Endothelial cell of umbilical vein (primary cell): Measurements from ENCODE around the gene SUGCT. TPM values are rescaled to one million over a fixed set of nuclear protein-coding genes. Genes with fewer than 3 reads are reported as not detected.

Source experiments
- BruUV-seq: library from RNA; stranded (reverse); fragments of 400-500 nt; replicated peaks from 2 replicates; lab custom pipeline; 2021; lab: Mats Ljungman, UMichigan
- CTCF ChIA-PET: fragments of 300-600, 350-600 bp; sonication (Branson Sonifier 250); formaldehyde crosslinking; loops from one replicate; lab custom pipeline; 2021; ENCODE audit warnings: antibody characterized with exemption, inconsistent platforms; lab: Charles Lee
- POLR2A ChIA-PET: fragments of 300-600, 350-600 bp; sonication (Branson Sonifier 250); formaldehyde crosslinking; loops from one replicate; lab custom pipeline; 2021; ENCODE audit warnings: antibody characterized with exemption, inconsistent platforms; lab: Charles Lee
- DNase-seq: peaks from one replicate; pipeline ENCODE4 v3.0.0-alpha.2; 2011; ENCODE audit warnings: low read depth, low spot score
- FAIRE-seq: peaks from 2 replicates; lab custom pipeline; 2011; peaks lifted over from hg19 to GRCh38; lab: Jason Lieb, UNC
- H2AFZ ChIP-seq: 2 replicates; pipeline ENCODE4 v1.6.0; 2012; ENCODE audit warnings: low read depth, low read length, control low read depth, inconsistent platforms
- H3K27ac ChIP-seq: 2 replicates; pipeline ENCODE4 v1.5.1; 2011; ENCODE audit warnings: low read depth, mild to moderate bottlenecking, control low read depth, low read length, moderate library complexity; ENCODE audit not compliant: insufficient read depth
- H3K27me3 ChIP-seq, 2 experiments: 2 replicates each; pipeline versions ENCODE4 v1.6.0 to v1.6.1; 2011; ENCODE audit warnings: low read length in 2 of 2, mixed read lengths in 1 of 2; ENCODE audit not compliant: control insufficient read depth in 2 of 2, insufficient read depth in 2 of 2
- H3K36me3 ChIP-seq, 2 experiments: 2 replicates in 1 of 2; 3 replicates in 1 of 2; pipeline ENCODE4 v1.5.1; 2011; ENCODE audit warnings: low read length in 2 of 2, mild to moderate bottlenecking in 1 of 2, moderate library complexity in 1 of 2; ENCODE audit not compliant: control insufficient read depth in 2 of 2, insufficient read depth in 2 of 2; ENCODE audit errors: extremely low read depth in 1 of 2
- H3K4me1 ChIP-seq: 3 replicates; pipeline ENCODE4 v1.5.1; 2011; ENCODE audit warnings: mild to moderate bottlenecking, low read length; ENCODE audit not compliant: control insufficient read depth, insufficient read depth; ENCODE audit errors: extremely low read depth
- H3K4me2 ChIP-seq: 2 replicates; pipeline ENCODE4 v1.6.1; 2011; ENCODE audit warnings: low read length, control low read depth, mixed read lengths; ENCODE audit not compliant: insufficient read depth
- H3K4me3 ChIP-seq, 3 experiments: fragments of 200-600 bp in 1 of 3; sonication (generic), shearing (Covaris generic) in 1 of 3; replicated peaks in 1 of 3; 2 replicates each; pipeline ENCODE4 v1.5.1; 2011 to 2016; ENCODE audit warnings: control low read depth in 3 of 3, low read length in 3 of 3, mild to moderate bottlenecking in 2 of 3, inconsistent platforms in 1 of 3, low read depth in 1 of 3, moderate library complexity in 1 of 3; ENCODE audit not compliant: insufficient read depth in 1 of 3
- H3K79me2 ChIP-seq: 2 replicates; pipeline ENCODE4 v1.6.0; 2012; ENCODE audit warnings: low read length, inconsistent platforms; ENCODE audit not compliant: control insufficient read depth, insufficient read depth
- H3K9ac ChIP-seq: replicated peaks from 2 replicates; pipeline ENCODE3; 2011; ENCODE audit warnings: low read length, control low read depth; ENCODE audit not compliant: insufficient read depth; ENCODE audit errors: extremely low read depth
- H3K9me1 ChIP-seq: replicated peaks from 3 replicates; pipeline ENCODE4 v1.6.0; 2011; ENCODE audit warnings: mild to moderate bottlenecking, low read length; ENCODE audit not compliant: control insufficient read depth, insufficient read depth; ENCODE audit errors: extremely low read depth
- H3K9me3 ChIP-seq: replicated peaks from 2 replicates; pipeline ENCODE4 v1.5.1; 2012; ENCODE audit warnings: low read length, inconsistent platforms; ENCODE audit not compliant: control insufficient read depth, insufficient read depth
- H4K20me1 ChIP-seq: replicated peaks from 2 replicates; pipeline ENCODE3; 2011; ENCODE audit warnings: mild to moderate bottlenecking, low read length; ENCODE audit not compliant: control insufficient read depth, insufficient read depth; ENCODE audit errors: extremely low read depth
- EZH2 ChIP-seq: IDR thresholded peaks from 2 replicates; pipeline ENCODE4 v1.6.1; 2012; ENCODE audit warnings: borderline replicate concordance, low read depth, mild to moderate bottlenecking, moderate library complexity, low read length, inconsistent platforms; ENCODE audit not compliant: severe bottlenecking
- FOS ChIP-seq: IDR thresholded peaks from 2 replicates; pipeline ENCODE4 v1.6.1; 2011; ENCODE audit warnings: mild to moderate bottlenecking, low read length, moderate library complexity, borderline replicate concordance; ENCODE audit not compliant: insufficient read depth
- GATA2 ChIP-seq: IDR thresholded peaks from 2 replicates; pipeline ENCODE4 v1.7.0; 2011; ENCODE audit warnings: low read depth, mild to moderate bottlenecking, moderate library complexity, mixed read lengths, low read length; ENCODE audit not compliant: insufficient read length, insufficient read depth
- JUN ChIP-seq: IDR thresholded peaks from 2 replicates; pipeline ENCODE4 v1.6.1; 2011; ENCODE audit warnings: borderline replicate concordance, low read depth; ENCODE audit not compliant: insufficient read length, insufficient read depth
- MYC ChIP-seq: IDR thresholded peaks from one replicate; pipeline ENCODE4 v1.6.1; 2011; ENCODE audit warnings: mild to moderate bottlenecking, low read depth, low read length
- POLR2A ChIP-seq: IDR thresholded peaks from 2 replicates; pipeline ENCODE4 v1.6.1; 2012; ENCODE audit warnings: low read depth, mild to moderate bottlenecking, control low read depth, low read length
- POLR2AphosphoS5 ChIP-seq: IDR thresholded peaks from 2 replicates; pipeline ENCODE4 v1.6.1; 2012; ENCODE audit warnings: low read depth, mild to moderate bottlenecking, control low read depth, low read length, moderate library complexity; ENCODE audit not compliant: insufficient read depth
- dilution Hi-C: fragments of 300-500 bp; cut with MboI; formaldehyde crosslinking; loops from one replicate; pipeline ENCODE4 v1.15.0; 2019; ENCODE audit warnings: low sequenced_read_pairs; ENCODE audit not compliant: extremely low pct_ligation_motif_present
- intact Hi-C: fragments of 100-400 bp; cut with micrococcal nuclease; formaldehyde crosslinking; loops from one replicate; pipeline ENCODE4 v1.10.0; 2022
- polyA plus RNA-seq, 4 experiments: library from polyadenylated mRNA; depleted of rRNA in 3 of 4; stranded (reverse) in 3 of 4; unstranded in 1 of 4; fragments of >200 nt; gene quantifications; 2 replicates each; pipeline versions ENCODE4 v1.2.1 to v1.2.3, GENCODE V29; 2011 to 2012; ENCODE audit warnings: missing spikeins in 1 of 4
- total RNA-seq: library from RNA; stranded (reverse); gene quantifications from 2 replicates; pipeline ENCODE4 v1.2.3, GENCODE V29; 2021
- TF ChIP-seq, protein P1 (sequence below): IDR thresholded peaks from 2 replicates; pipeline ENCODE4 v1.6.1; 2011; ENCODE audit not compliant: insufficient read depth, insufficient read length
- TF ChIP-seq, protein P2 (sequence below), 2 donors: IDR thresholded peaks; 1 replicate in 1 of 2; 2 replicates in 1 of 2; pipeline ENCODE4 v1.5.1; 2011; ENCODE audit warnings: low read length in 2 of 2, mild to moderate bottlenecking in 2 of 2, moderate library complexity in 2 of 2, control low read depth in 1 of 2, inconsistent platforms in 1 of 2, low read depth in 1 of 2; ENCODE audit not compliant: insufficient read depth in 1 of 2; ENCODE audit errors: extremely low read depth in 1 of 2

Gene SUGCT
- total and polyA plus RNA-seq, 2 donors (not counting 3 experiments of a cell fraction or from before 2014, with no cell fraction given) = 1.2 to 1.4 TPM

DNA sequence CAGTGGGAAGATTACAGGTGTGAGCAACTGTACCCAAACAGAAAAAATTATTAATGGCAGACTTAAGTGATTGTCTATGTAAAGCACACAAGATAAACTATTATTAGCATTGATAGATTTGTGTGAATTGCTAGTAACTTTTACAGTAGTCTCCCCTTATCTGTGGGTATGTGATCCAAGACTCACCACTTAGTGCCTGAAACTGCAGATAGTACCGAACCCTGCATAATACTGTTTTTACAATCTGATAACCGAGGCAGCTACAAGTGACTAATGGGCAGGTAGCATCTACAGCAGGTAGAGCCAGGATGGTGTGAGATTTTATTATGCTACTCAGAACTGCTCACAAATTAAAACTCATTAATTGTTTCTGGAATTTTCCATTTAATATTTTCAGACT, 31.9 kb upstream of the SUGCT start:
- Histone ChIP-seq H3K4me1 (no peaks in the 10 kb centered on the region), H4K20me1 (no peaks in the 10 kb centered on the region), H3K4me2 (no peak overlapping the region), H3K79me2 (no peaks in the 10 kb centered on the region), H3K27me3 (no peaks in the 10 kb centered on the region), H2AFZ (no peak overlapping the region), H3K27ac (no peak overlapping the region), H3K9me1 (no peaks in the 10 kb centered on the region), H3K9ac (no peak overlapping the region), H3K9me3 (no peaks in the 10 kb centered on the region), H3K4me3 (no peak overlapping the region), H3K36me3 (no peaks in the 10 kb centered on the region)
- ChIA-PET POLR2A (no interaction called here), CTCF (no interaction called here)
- BruUV-seq = no TSS peak
- FAIRE-seq (no peak), DNase-seq (no peak)
- intact Hi-C loops = no loop called here
- dilution Hi-C loops = no loop called here
- TF ChIP-seq, protein P1, sequence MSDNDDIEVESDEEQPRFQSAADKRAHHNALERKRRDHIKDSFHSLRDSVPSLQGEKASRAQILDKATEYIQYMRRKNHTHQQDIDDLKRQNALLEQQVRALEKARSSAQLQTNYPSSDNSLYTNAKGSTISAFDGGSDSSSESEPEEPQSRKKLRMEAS = no peak
- TF ChIP-seq GATA2 (no peak), POLR2A (no peak), FOS (no peak), MYC (no peak), JUN (no peak), EZH2 (no peak), POLR2AphosphoS5 (no peak)
- TF ChIP-seq, protein P2, sequence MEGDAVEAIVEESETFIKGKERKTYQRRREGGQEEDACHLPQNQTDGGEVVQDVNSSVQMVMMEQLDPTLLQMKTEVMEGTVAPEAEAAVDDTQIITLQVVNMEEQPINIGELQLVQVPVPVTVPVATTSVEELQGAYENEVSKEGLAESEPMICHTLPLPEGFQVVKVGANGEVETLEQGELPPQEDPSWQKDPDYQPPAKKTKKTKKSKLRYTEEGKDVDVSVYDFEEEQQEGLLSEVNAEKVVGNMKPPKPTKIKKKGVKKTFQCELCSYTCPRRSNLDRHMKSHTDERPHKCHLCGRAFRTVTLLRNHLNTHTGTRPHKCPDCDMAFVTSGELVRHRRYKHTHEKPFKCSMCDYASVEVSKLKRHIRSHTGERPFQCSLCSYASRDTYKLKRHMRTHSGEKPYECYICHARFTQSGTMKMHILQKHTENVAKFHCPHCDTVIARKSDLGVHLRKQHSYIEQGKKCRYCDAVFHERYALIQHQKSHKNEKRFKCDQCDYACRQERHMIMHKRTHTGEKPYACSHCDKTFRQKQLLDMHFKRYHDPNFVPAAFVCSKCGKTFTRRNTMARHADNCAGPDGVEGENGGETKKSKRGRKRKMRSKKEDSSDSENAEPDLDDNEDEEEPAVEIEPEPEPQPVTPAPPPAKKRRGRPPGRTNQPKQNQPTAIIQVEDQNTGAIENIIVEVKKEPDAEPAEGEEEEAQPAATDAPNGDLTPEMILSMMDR (IDR thresholded peaks at IDR 0.05; ENCODE audit: extremely low read depth in 1 of 2, insufficient read depth in 1 of 2, low read depth in 1 of 2, low read length in 2 of 2) = no peak
